Neuronal stem cell (in vitro differentiated cells): ENCODE results near the gene CASP2. TPM values are rescaled to one million over a fixed set of nuclear protein-coding genes. Genes with fewer than 3 reads are reported as not detected.

ENCODE experiments used
- DNase-seq: peaks from one replicate; pipeline ENCODE4 v3.0.0-alpha.2; 2013; ENCODE audit warnings: low spot score
- H2AFZ ChIP-seq: one replicate; pipeline ENCODE4 v1.6.1; 2013; ENCODE audit warnings: mild to moderate bottlenecking, low read length, inconsistent platforms
- H2AK5ac ChIP-seq: 2 replicates; pipeline ENCODE4 v1.6.1; 2013; ENCODE audit warnings: low read depth, mild to moderate bottlenecking, inconsistent platforms, low read length, moderate library complexity, mixed read lengths
- H2BK120ac ChIP-seq: 2 replicates; pipeline ENCODE4 v1.6.1; 2013; ENCODE audit warnings: low read depth, mild to moderate bottlenecking, inconsistent platforms, low read length, moderate library complexity, mixed read lengths
- H2BK12ac ChIP-seq: one replicate; pipeline ENCODE4 v1.6.1; 2013; ENCODE audit warnings: low read length, inconsistent platforms
- H2BK15ac ChIP-seq: 2 replicates; pipeline ENCODE4 v1.6.1; 2013; ENCODE audit warnings: mild to moderate bottlenecking, low read length, inconsistent platforms, mixed read lengths
- H2BK5ac ChIP-seq: one replicate; pipeline ENCODE4 v1.6.1; 2013; ENCODE audit warnings: inconsistent platforms, mild to moderate bottlenecking, low read length, moderate library complexity
- H3K14ac ChIP-seq: one replicate; pipeline ENCODE4 v1.6.1; 2013; ENCODE audit warnings: low read length, inconsistent platforms
- H3K18ac ChIP-seq: 2 replicates; pipeline ENCODE4 v1.6.1; 2013; ENCODE audit warnings: low read length, inconsistent platforms
- H3K23ac ChIP-seq: 2 replicates; pipeline ENCODE4 v1.6.1; 2013; ENCODE audit warnings: low read depth, mild to moderate bottlenecking, mixed read lengths, low read length, inconsistent platforms; ENCODE audit not compliant: poor library complexity
- H3K27ac ChIP-seq: replicated peaks from 3 replicates; pipeline ENCODE4 v1.5.1; 2013; ENCODE audit warnings: low read length, inconsistent platforms
- H3K27me3 ChIP-seq, 3 experiments: 2 replicates each; pipeline ENCODE4 v1.6.1; 2013; ENCODE audit warnings: low read length in 3 of 3, mild to moderate bottlenecking in 2 of 3, inconsistent platforms in 1 of 3, low read depth in 1 of 3, mixed read lengths in 1 of 3, moderate library complexity in 1 of 3; ENCODE audit not compliant: control insufficient read depth in 3 of 3, insufficient read depth in 3 of 3
- H3K36me3 ChIP-seq, 2 donors: replicated peaks in 1 of 2; 2 replicates each; pipeline ENCODE4 v1.6.1; 2013; ENCODE audit warnings: low read length in 2 of 2; ENCODE audit not compliant: control insufficient read depth in 2 of 2, insufficient read depth in 2 of 2
- H3K4ac ChIP-seq: 2 replicates; pipeline ENCODE4 v1.6.1; 2013; ENCODE audit warnings: inconsistent platforms, mild to moderate bottlenecking, low read length, moderate library complexity
- H3K4me1 ChIP-seq, 2 donors: 1 replicate in 1 of 2; 2 replicates in 1 of 2; pipeline ENCODE4 v1.6.1; 2013; ENCODE audit warnings: low read length in 2 of 2, low read depth in 1 of 2; ENCODE audit not compliant: control insufficient read depth in 2 of 2, insufficient read depth in 1 of 2
- H3K4me2 ChIP-seq: one replicate; pipeline ENCODE4 v1.6.1; 2013; ENCODE audit warnings: mild to moderate bottlenecking, low read length, inconsistent platforms; ENCODE audit not compliant: insufficient read depth, poor library complexity, severe bottlenecking
- H3K4me3 ChIP-seq, 2 donors: 2 replicates each; pipeline ENCODE4 v1.5.1; 2013; ENCODE audit warnings: low read length in 2 of 2, mild to moderate bottlenecking in 2 of 2, inconsistent platforms in 1 of 2, moderate library complexity in 1 of 2
- H3K79me1 ChIP-seq: one replicate; pipeline ENCODE4 v1.6.1; 2013; ENCODE audit warnings: low read depth, mild to moderate bottlenecking, inconsistent platforms, low read length, moderate library complexity
- H3K9ac ChIP-seq: one replicate; pipeline ENCODE4 v1.6.1; 2013; ENCODE audit warnings: mild to moderate bottlenecking, low read depth, low read length, inconsistent platforms; ENCODE audit not compliant: poor library complexity
- H3K9me3 ChIP-seq, 2 donors: replicated peaks in 1 of 2; 2 replicates each; pipeline versions ENCODE3 to v1.6.1; 2013; ENCODE audit warnings: low read length in 2 of 2, mild to moderate bottlenecking in 2 of 2, inconsistent platforms in 1 of 2, low read depth in 1 of 2, mixed read lengths in 1 of 2, moderate library complexity in 1 of 2; ENCODE audit not compliant: control insufficient read depth in 2 of 2, insufficient read depth in 1 of 2
- H4K8ac ChIP-seq: one replicate; pipeline ENCODE4 v1.6.1; 2013; ENCODE audit warnings: low read depth, mild to moderate bottlenecking, inconsistent platforms, low read length, moderate library complexity
- H4K91ac ChIP-seq: one replicate; pipeline ENCODE4 v1.6.1; 2013; ENCODE audit warnings: low read length, low read depth, mild to moderate bottlenecking, inconsistent platforms; ENCODE audit not compliant: poor library complexity
- WGBS, 2 donors: extraction: QIAGEN DNeasy Blood & Tissue Kit; methylation state at CpG; one replicate each; pipeline ENCODE4 v1.1.7; 2013; ENCODE audit warnings: missing lambda C conversion rate in 2 of 2, mixed read lengths in 1 of 2; ENCODE audit not compliant: insufficient read length in 2 of 2, insufficient replicate concordance in 1 of 2; ENCODE audit errors: extremely low coverage in 2 of 2; 5-methylcytosine and 5-hydroxymethylcytosine counted together
- polyA plus RNA-seq, 2 experiments: library from polyadenylated mRNA; stranded (reverse); fragments of 200-250 nt; gene quantifications; one replicate each; pipeline ENCODE4 v1.2.3, GENCODE V29; 2013

The CASP2 gene
- 20.7 TPM for polyA plus RNA-seq (2013, experiment 1 of 2)
- polyA plus RNA-seq (2013, experiment 2 of 2): 21.7 TPM

DNA sequence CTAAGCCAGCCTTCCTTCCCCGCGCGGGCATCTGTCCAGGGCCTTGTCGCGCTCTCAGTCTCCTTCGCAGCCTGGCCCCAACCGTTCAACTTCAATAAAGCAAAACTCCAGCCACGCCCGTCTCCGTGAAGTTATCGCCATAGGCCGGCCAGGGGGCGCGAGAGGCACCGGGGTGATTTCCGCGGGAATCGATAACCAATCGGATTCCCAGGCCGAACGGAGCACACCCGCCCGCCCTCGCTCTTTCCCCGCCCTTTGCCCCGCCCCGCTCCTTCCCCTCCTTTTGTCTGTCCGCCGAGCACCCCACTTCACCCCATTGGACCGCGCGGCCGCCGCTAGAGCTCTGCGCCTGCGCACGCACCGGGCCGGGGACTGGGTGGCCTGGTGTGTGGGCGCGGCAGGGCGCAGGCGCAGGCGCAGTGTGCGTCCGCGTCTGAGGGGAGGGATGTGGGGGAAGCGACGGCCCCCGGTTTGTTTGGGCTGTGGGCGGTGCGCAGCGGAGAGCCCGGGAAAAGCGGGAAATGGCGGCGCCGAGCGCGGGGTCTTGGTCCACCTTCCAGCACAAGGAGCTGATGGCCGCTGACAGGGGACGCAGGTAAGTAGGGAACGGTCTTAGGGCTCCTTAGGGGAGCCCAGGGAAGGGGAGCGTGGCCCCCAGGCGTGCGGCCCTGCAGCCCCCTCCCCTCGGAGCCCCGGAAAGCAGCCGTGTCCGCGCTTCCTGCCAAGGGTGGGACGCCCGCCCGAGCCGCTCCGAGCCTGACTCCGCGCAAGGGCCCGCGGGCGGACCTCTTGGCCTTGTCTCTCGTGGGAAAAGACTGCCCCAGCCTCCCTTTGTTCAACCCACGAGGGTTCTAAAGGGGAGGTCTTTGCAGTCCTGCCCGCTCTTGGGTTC lies at the start of gene CASP2:
CASP2 (plus strand) TSS at position 417 of the 892 bp plus-strand sequence; CDS start at position 522, 105 bp downstream.
- H3K9me3 ChIP-seq: peaks cover 6 to 14% of the 10 kb centered on the region in 2 donors
- peaks cover 12 to 15% of the 10 kb centered on the region in 2 donors for H3K4me1 ChIP-seq
- H3K9ac ChIP-seq: peak within 1 kb of the TSS; percentile 90
- peak within 1 kb of the TSS; percentile 60 to 96 for H3K4me3 ChIP-seq
- H3K14ac ChIP-seq: peak within 1 kb of the TSS; percentile 47
- peak within 1 kb of the TSS; percentile 97 for H2AFZ ChIP-seq
- no CpG with 5 or more reads among the region's 84 CpGs for WGBS, 2 donors
- H3K79me1 ChIP-seq: peaks cover 2% of the 10 kb centered on the region
- H2BK120ac ChIP-seq: no peak within 1 kb of the TSS
- peaks cover 0 to 3% (median 0%) of the 10 kb centered on the region in 3 experiments for H3K27me3 ChIP-seq
- no peak within 1 kb of the TSS for H2BK12ac ChIP-seq
- H2BK15ac ChIP-seq: peak within 1 kb of the TSS; percentile 83
- H4K91ac ChIP-seq: peak within 1 kb of the TSS; percentile 5
- peak within 1 kb of the TSS; percentile 95 for H2BK5ac ChIP-seq
- H3K4ac ChIP-seq: no peak within 1 kb of the TSS
- H3K36me3 ChIP-seq: peaks cover 12 to 38% of the 10 kb centered on the region in 2 donors
- H3K27ac ChIP-seq: peak within 1 kb of the TSS; percentile 53
- peak within 1 kb of the TSS; percentile 97 for H3K18ac ChIP-seq
- no peak within 1 kb of the TSS for H4K8ac ChIP-seq
- H3K4me2 ChIP-seq: peak within 1 kb of the TSS; percentile 58
- peak; percentile 97 for DNase-seq
- peak within 1 kb of the TSS; percentile 98 for H2AK5ac ChIP-seq
- peak within 1 kb of the TSS; percentile 93 for H3K23ac ChIP-seq

DNA sequence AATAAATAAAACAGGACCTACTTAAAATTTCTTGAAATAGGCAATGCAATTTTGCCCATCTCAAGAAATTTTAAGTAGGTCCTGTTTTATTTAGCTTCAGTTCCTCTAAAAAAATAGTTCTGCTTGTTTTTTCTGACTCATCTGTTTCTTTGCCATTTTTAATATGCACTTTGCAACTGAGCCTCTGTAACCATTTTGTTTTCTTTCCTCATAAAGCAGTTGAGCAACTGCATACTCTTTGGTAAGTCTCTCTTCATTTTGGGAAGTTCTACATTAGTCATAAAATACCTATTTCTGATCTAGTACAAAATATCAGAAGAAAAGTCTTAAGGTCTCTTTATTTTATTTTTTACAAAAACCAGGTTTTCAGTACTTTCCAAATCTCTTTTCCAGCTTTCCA lies 48.3 kb upstream of the CASP2 start:
- Histone ChIP-seq H2BK12ac (no peak overlapping the region), H3K27ac (no peak overlapping the region), H2BK15ac (no peak overlapping the region), H3K18ac (no peak overlapping the region), H2BK5ac (no peak overlapping the region), H3K4me2 (no peak overlapping the region), H3K4ac (no peak overlapping the region), H4K8ac (no peak overlapping the region), H3K36me3 (no peaks in the 10 kb centered on the region), H3K9ac (no peak overlapping the region), H3K4me3 (no peak overlapping the region), H3K27me3 (peaks cover 0 to 3% (median 0%) of the 10 kb centered on the region in 3 experiments), H3K23ac (no peak overlapping the region), H3K9me3 (peaks cover 0 to 5% of the 10 kb centered on the region in 2 donors), H2BK120ac (no peak overlapping the region), H4K91ac (no peak overlapping the region), H3K4me1 (peaks cover 1 to 9% of the 10 kb centered on the region in 2 donors), H3K14ac (no peak overlapping the region), H2AFZ (no peak overlapping the region), H3K79me1 (no peaks in the 10 kb centered on the region), H2AK5ac (no peak overlapping the region)
- DNase-seq: no peak

DNA sequence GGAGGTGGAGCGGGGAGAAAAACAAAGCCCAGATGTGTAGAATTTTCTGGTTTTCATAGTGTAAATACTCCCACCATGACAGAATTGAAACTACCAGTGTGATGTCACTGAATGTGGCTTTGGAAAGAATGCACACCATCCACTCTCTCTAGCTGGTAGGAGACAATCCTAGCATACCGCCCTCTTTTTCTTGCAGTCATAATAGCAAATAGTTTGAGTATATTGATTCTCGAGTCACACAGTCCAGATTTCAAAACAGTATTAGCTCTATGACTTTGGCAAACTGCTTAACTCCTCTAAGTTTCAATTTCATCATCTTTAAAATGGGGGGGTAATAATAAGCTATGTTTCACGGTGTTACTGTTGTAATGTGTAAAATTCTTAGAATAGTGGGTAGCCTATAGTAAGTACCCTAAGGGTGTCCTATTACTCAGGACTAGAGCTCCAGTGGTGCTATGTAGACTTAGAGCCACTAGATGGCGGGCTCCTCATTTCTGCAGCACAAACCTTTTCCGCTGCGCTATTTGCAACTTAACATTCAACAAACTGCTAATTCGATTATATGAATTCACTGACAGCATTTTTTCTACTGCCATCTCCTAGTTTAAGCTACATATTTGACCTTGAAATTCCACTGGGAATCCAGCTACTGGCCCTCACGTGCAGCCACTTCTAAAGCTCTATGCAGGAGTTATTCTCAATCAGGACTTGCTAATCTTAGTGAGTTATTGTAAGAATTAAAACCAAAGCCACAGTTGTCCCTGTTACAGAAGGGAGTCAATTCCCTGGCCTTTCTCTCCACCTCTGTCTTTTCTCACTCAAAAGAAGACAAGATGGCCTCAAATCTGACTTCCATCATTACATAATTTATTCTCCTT lies 47.6 kb upstream of the CASP2 start:
- Histone ChIP-seq H3K4ac (no peak overlapping the region), H4K91ac (no peak overlapping the region), H2AFZ (peak overlapping the region; percentile 49), H3K4me3 (no peak overlapping the region), H2AK5ac (no peak overlapping the region), H2BK5ac (no peak overlapping the region), H2BK12ac (no peak overlapping the region), H2BK15ac (no peak overlapping the region), H3K4me2 (no peak overlapping the region), H3K9me3 (peaks cover 0 to 5% of the 10 kb centered on the region in 2 donors), H3K79me1 (no peaks in the 10 kb centered on the region), H3K36me3 (no peaks in the 10 kb centered on the region), H3K27ac (no peak overlapping the region), H3K4me1 (peaks cover 1 to 9% of the 10 kb centered on the region in 2 donors), H3K18ac (no peak overlapping the region), H2BK120ac (no peak overlapping the region), H4K8ac (no peak overlapping the region), H3K27me3 (peaks cover 0 to 3% (median 0%) of the 10 kb centered on the region in 3 experiments), H3K14ac (no peak overlapping the region), H3K9ac (no peak overlapping the region), H3K23ac (no peak overlapping the region)
- DNase-seq: peak; percentile 63
- no CpG with 5 or more reads among the region's 9 CpGs for WGBS, 2 donors
